Body of pancreas (tissue), 4 donors: ENCODE results near the gene SLC6A16.

Experiments used
- CTCF ChIP-seq, 7 experiments: fragments of 450-650 bp in 4 of 7; fragments of 200-600 bp in 3 of 7; sonication (generic) in 3 of 7; IDR thresholded peaks; one replicate each; pipeline ENCODE4 v1.5.1; 2016 to 2019; ENCODE audit warnings: antibody characterized with exemption in 7 of 7
- POLR2A ChIP-seq, 3 donors: fragments of 450-650 bp; IDR thresholded peaks; one replicate each; pipeline ENCODE4 v1.6.1; 2016; ENCODE audit warnings: antibody characterized with exemption in 3 of 3, mild to moderate bottlenecking in 2 of 3

- TF ChIP-seq CTCF (IDR thresholded peaks at IDR 0.05) = peak; percentile 9 to 62 (median 53)
- no peak for TF ChIP-seq POLR2A (IDR thresholded peaks at IDR 0.05)
Measured at GRCh38 chr19:49327878-49328544, 3.0 kb upstream of the SLC6A16 start.
